GM20000 (cell line): Measurements from ENCODE around the gene POLG.

Experiments used
- DNase-seq: peaks from one replicate; pipeline ENCODE4 v3.0.0; 2012; ENCODE audit warnings: low spot score
- CTCF ChIP-seq: IDR thresholded peaks from 2 replicates; pipeline ENCODE4 v1.5.1; 2012; ENCODE audit warnings: mild to moderate bottlenecking, control low read depth; ENCODE audit errors: extremely low read depth, missing control alignments

The POLG gene

GRCh38 chr15:89307046-89307587 is 27.5 kb downstream of the POLG start:
- DNase-seq, result no peak
- no peak for TF ChIP-seq CTCF

DNA sequence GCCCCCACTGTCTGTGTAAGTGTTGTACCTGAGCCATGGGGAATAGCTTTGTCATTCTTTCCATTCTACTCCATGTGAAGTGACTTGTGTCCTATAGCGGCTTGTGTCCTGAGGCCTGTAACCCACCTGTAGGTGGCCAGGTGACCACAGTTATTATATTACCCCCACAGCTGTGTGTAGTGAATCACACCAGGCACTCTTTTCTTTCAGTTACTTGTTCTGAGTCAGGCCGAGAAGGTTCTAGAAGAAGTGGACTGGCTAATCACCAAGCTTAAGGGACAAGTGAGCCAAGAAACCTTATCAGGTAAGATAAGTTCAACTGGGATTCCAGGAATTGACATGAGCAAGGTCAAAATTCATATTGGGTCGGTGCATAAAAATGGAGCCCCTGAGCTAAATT is 29.2 kb downstream of the POLG start:
- no peak for TF ChIP-seq CTCF
- no peak for DNase-seq

DNA sequence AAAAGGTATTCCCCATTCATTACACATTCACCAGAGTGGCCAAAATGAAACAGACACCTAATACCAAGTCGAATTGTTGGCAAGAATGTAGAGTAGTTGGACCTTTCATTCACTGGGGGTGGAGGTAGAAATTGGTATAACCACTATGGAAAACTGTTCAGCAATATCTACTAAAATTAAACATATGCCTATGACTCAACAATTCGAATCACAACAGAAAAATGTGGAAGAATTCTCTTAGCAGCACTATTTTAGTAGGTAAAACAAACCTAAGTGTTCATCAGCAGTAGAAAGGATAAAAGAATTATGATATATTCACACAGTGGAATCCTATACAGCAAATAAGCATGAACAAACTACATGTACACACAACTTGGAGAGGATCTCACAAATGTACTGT is 30.6 kb downstream of the POLG start:
- TF ChIP-seq CTCF, result no peak
- DNase-seq, result no peak

- no peak for TF ChIP-seq CTCF
- no peak for DNase-seq
Observed at GRCh38 chr15:89301304-89302089, 33.1 kb downstream of the POLG start.

DNA sequence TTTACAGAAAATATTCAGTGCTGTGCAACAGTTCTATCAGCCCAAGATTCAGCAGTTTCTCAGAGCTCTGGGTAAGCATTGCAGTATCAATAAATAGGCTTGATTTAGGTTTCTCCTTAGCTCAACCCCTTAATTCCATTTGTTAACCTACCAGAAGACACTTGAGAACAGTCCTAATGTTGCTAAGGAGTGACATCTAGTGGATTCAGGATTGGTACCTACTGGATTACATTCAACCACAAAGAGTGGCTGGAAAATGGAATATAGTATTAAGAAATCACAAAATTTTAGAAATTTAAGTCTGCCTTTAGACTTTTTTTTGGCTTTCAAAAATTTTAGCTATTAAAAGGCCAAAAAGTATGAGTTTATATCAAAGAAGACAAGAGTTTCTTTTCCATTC is 34.7 kb downstream of the POLG start:
- TF ChIP-seq CTCF, result no peak
- no peak for DNase-seq

DNA sequence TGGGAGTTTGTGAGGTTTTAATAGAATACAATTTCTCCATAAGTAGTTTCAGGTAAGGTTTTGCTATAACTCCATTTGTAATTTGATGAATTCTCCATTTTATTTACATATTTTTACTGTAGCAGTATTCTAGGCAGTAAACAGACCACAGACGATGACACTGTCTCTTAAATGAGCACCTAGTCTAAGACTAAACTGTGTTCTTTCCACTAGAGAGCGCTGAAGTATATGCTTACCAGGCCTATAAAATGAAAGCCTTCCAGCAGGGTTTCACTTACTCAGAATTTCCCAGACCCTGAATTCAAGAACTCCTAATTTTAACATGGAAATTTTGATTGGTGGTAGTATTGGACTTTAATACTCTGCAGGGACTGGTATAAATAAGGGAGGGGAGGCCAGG is 41.6 kb downstream of the POLG start:
- DNase-seq, result no peak
- TF ChIP-seq CTCF, result no peak

DNA sequence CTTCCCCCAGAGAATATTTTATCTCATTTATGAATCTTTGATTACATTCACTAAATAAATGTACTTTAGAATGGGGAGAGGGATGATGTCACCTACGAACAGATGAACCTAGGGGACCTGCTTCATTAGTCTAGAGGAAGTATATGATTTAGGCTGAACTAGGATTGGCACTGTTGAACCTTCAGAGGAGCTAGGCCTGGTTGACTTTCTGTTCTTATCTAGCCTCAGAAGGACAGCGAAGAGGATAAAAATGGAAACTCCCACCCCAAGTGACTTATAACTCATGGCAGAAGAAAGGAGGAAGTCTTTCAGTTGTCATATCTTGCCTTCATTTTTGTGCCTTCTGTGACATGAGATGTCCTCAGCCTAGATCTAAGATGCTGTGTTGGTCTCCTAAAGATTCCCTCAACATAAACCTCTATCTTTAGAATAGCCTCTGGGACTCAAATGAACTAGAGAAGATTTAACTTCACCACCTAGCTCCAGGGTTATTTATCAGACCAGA is 42.6 kb downstream of the POLG start:
- TF ChIP-seq CTCF, result no peak
- DNase-seq, result no peak
